Measurements from ENCODE around the gene CEP135.

The CEP135 gene

DNA sequence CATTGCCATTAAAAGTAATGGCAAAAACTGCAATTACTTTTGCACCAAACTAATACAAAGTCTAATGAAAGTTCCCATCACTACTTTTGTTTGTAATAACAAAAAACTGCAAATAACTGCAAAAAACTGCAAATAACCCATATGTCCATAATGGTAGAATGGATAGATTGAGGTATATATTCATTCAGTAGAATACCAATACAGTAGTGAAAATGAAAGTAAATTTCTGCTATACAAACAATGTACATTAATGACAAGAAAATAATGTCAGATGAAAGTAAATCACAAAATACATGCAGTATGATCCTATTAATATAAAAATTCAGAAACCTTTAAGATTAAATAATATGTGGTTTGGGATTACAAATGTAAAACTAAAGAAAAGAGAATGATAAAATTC lies 41.3 kb upstream of the CEP135 start:
- H3K4me3 ChIP-seq (ENCODE audit: low read length): no peak overlapping the region
- TF ChIP-seq, protein P1, sequence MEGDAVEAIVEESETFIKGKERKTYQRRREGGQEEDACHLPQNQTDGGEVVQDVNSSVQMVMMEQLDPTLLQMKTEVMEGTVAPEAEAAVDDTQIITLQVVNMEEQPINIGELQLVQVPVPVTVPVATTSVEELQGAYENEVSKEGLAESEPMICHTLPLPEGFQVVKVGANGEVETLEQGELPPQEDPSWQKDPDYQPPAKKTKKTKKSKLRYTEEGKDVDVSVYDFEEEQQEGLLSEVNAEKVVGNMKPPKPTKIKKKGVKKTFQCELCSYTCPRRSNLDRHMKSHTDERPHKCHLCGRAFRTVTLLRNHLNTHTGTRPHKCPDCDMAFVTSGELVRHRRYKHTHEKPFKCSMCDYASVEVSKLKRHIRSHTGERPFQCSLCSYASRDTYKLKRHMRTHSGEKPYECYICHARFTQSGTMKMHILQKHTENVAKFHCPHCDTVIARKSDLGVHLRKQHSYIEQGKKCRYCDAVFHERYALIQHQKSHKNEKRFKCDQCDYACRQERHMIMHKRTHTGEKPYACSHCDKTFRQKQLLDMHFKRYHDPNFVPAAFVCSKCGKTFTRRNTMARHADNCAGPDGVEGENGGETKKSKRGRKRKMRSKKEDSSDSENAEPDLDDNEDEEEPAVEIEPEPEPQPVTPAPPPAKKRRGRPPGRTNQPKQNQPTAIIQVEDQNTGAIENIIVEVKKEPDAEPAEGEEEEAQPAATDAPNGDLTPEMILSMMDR (conservative IDR thresholded peaks at IDR 0.05; ENCODE audit: low read length): no peak
- DNase-seq (ENCODE audit: low read depth): no peak

DNA sequence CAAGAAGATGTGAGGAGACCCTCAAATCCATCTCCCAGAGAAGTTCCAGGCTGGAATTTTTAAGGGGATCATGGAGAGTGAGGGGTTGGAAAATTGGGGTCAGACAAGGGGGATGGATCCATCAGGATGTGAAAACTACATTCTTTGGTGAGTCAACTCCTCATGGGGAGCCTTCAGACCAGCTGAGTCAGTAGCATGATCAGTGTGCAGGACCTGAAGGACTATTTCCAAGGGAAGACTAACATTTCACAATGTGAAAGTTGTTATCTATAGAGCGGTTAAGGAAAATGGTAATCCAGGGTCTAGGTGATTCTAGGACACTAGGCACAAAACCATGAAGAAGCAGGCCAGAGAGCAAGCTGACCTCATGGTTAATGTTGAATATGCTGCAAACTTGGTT lies 38.6 kb upstream of the CEP135 start:
- peak; percentile 23 for DNase-seq (ENCODE audit: low read depth)
- TF ChIP-seq, protein P1 (conservative IDR thresholded peaks at IDR 0.05; ENCODE audit: low read length): no peak

DNA sequence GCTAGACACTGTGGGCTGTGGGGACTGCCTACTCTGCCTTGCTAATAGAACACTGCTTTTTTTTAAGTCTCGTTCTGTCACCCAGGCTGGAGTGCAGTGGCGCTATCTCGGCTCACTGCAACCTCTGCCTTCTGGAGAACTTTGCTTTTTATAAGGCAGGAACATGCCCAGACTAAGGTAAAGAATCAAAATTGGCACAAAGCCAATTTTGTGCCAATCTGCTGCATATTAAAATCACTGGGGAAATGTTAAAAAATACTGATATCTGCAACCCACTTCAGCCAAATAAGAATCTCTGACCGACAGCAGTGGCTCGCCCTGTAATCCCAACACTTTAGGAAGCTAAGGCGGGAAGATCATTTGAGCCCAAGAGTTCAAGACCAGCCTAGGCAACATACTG lies 36.5 kb upstream of the CEP135 start:
- no peak for DNase-seq (ENCODE audit: low read depth)
- TF ChIP-seq, protein P1 (conservative IDR thresholded peaks at IDR 0.05; ENCODE audit: low read length): no peak

More for the DNA sequence above, 38.6 kb upstream of the CEP135 start:
- H3K4me3 ChIP-seq (ENCODE audit: low read length): no peak overlapping the region

DNA sequence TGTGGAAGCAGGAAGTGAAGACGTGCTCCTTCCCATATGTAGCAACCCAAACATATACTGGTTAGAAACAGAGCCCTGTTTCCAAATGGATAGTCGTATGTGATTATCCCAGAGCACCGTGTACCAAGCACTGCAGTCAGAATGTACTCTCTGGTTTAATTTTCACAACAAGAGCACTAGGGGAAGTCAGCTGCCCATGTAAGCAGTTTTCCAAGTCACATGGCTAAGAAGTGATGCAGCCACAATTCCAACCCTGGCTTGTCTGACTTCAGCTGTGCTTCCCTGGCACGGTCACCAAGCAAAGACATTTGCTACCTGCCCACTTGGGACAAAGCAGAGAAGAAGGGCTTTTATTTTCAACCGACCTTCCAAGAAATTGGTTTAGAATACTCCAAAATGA lies 28.2 kb upstream of the CEP135 start:
- DNase-seq (ENCODE audit: low read depth): peak; percentile 9
- TF ChIP-seq, protein P1 (conservative IDR thresholded peaks at IDR 0.05; ENCODE audit: low read length): no peak
- H3K4me3 ChIP-seq (ENCODE audit: low read length): no peak overlapping the region

More for the DNA sequence above, 36.5 kb upstream of the CEP135 start:
- H3K4me3 ChIP-seq (ENCODE audit: low read length): no peak overlapping the region

DNA sequence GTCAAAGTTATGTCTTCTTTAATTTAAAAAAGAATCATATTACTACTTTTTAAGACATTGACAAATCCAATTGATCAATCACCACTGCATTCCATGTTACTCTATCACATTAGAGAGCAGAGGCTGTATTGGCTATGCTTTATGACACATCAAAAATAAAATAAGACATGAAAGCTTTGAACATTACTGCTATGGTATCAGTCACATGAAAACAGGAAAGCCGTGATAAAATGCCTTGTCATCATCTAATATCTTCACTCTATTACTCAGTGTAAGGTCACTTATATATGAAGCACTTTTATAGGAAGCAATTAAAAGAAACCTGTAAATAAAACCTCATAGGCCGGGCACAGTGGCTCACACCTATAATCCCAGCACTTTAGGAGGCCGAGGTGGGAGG lies 27.7 kb upstream of the CEP135 start:
- TF ChIP-seq, protein P1 (conservative IDR thresholded peaks at IDR 0.05; ENCODE audit: low read length): no peak

DNA sequence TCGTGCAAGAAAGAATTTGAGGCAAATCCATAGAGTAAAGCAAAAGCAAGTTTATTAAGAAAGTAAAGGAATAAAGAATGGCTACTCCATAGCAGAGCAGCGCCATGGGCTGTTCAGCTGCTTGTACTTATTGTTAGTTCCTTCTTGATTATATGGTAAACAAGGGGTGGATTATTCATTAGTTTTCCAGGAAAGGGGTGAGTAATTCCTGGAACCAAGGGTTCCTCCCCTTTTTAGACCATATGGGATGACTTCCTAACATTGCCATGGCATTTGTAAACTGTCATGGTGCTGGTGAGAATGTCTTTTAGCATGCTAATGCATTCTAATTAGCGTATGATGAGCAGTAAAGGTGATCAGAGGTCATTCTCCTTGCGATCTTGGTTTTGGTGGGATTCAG lies 23.5 kb upstream of the CEP135 start:
- H3K4me3 ChIP-seq (ENCODE audit: low read length): no peak overlapping the region
- no peak for DNase-seq (ENCODE audit: low read depth)
- TF ChIP-seq, protein P1 (conservative IDR thresholded peaks at IDR 0.05; ENCODE audit: low read length): no peak

More for the DNA sequence above, 27.7 kb upstream of the CEP135 start:
- peak; percentile 2 for DNase-seq (ENCODE audit: low read depth)
- H3K4me3 ChIP-seq (ENCODE audit: low read length): no peak overlapping the region

DNA sequence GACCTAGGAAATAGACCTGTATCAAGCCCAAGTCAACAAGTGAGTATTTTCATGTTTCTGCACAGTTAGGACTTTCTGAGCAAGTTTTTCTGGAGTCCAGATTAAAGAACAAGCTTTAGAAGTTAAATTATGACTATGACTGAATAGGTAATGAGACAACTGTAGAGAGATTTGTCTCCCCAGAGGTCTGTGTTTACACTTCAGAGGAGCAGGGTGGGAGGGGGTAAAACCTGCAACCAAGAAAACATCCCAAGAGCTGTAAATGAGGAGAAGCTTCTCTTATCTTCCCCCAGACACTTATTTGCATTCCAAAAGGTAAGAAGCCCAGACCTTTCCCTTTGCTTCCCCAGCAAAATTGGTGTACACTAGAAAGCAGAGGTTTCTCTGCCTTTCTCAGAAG lies 22.1 kb upstream of the CEP135 start:
- TF ChIP-seq, protein P1 (conservative IDR thresholded peaks at IDR 0.05; ENCODE audit: low read length): no peak
- no peak for DNase-seq (ENCODE audit: low read depth)
- H3K4me3 ChIP-seq (ENCODE audit: low read length): no peak overlapping the region

All from AG10803 (cell line).